GM12878 (cell line): ENCODE measurements around the gene KIF12. TPM values are rescaled to one million over a fixed set of nuclear protein-coding genes. Genes with fewer than 3 reads are reported as not detected.

Source experiments
- ATAC-seq: fragments of 200-7000 bp; cut with Tn5 transposase; 3 replicates; pipeline ENCODE4 v1.9.1; 2020; ENCODE audit warnings: mild to moderate bottlenecking, moderate library complexity
- BruUV-seq: library from RNA; stranded (reverse); fragments of 400-500 nt; replicated peaks from 2 replicates; lab custom pipeline; 2021; lab: Mats Ljungman, UMichigan
- CTCF ChIA-PET: fragments of 300-600 bp; sonication (Branson Sonifier 250); formaldehyde crosslinking; extraction: SDS; loops from one replicate; lab custom pipeline; 2021; ENCODE audit warnings: inconsistent platforms; lab: Yijun Ruan, JAX
- POLR2A ChIA-PET: fragments of 350-600 bp; formaldehyde crosslinking; extraction: SDS; loops from one replicate; lab custom pipeline; 2021; ENCODE audit warnings: inconsistent platforms; lab: Charles Lee
- RAD21 ChIA-PET: fragments of 300-600 bp; sonication (Branson Sonifier 250); formaldehyde crosslinking; loops from one replicate; lab custom pipeline; 2023; ENCODE audit warnings: antibody characterized with exemption; ENCODE audit not compliant: unreplicated experiment; lab: Charles Lee
- SMC1A ChIA-PET: fragments of 300-600 bp; sonication (Branson Sonifier 250); formaldehyde crosslinking; loops from one replicate; lab custom pipeline; 2023; ENCODE audit not compliant: unreplicated experiment, uncharacterized antibody; lab: Charles Lee
- DNase-seq: peaks from one replicate; pipeline ENCODE4 v3.0.0-alpha.2; 2011; ENCODE audit warnings: low read depth, low spot score
- FAIRE-seq: peaks from 3 replicates; lab custom pipeline; 2011; peaks lifted over from hg19 to GRCh38; lab: Jason Lieb, UNC
- H2AFZ ChIP-seq: 2 replicates; pipeline ENCODE4 v1.6.0; 2011; ENCODE audit warnings: low read depth, low read length, control low read depth; ENCODE audit not compliant: control insufficient read depth
- H3K27ac ChIP-seq: 2 replicates; pipeline ENCODE4 v1.5.1; 2011; ENCODE audit warnings: control low read depth; ENCODE audit not compliant: control insufficient read depth, insufficient read depth
- H3K27me3 ChIP-seq, 2 experiments: replicated peaks in 1 of 2; 2 replicates each; pipeline versions ENCODE4 v1.6.0 to v1.6.1; 2011; ENCODE audit warnings: low read length in 1 of 2; ENCODE audit not compliant: control insufficient read depth in 2 of 2, insufficient read depth in 2 of 2
- H3K36me3 ChIP-seq, 2 experiments: 2 replicates each; pipeline ENCODE4 v1.5.1; 2011; ENCODE audit warnings: low read length in 1 of 2; ENCODE audit not compliant: control insufficient read depth in 2 of 2, insufficient read depth in 2 of 2
- H3K4me1 ChIP-seq: 2 replicates; pipeline ENCODE4 v1.6.1; 2011; ENCODE audit warnings: mild to moderate bottlenecking, low read length, moderate library complexity, mixed read lengths; ENCODE audit not compliant: control insufficient read depth, insufficient read depth
- H3K4me2 ChIP-seq: 2 replicates; pipeline ENCODE4 v1.6.0; 2011; ENCODE audit warnings: control low read depth; ENCODE audit not compliant: control insufficient read depth, insufficient read depth
- H3K4me3 ChIP-seq: fragments of 200-600 bp; sonication (generic); 2 replicates; pipeline ENCODE4 v1.5.1; 2016
- H3K79me2 ChIP-seq: 2 replicates; pipeline ENCODE4 v1.6.0; 2011; ENCODE audit warnings: low read length; ENCODE audit not compliant: control insufficient read depth, insufficient read depth
- H3K9ac ChIP-seq: 2 replicates; pipeline ENCODE4 v1.8.0; 2011; ENCODE audit warnings: low read length, control low read depth, mixed read lengths; ENCODE audit not compliant: control insufficient read depth, insufficient read depth
- H3K9me3 ChIP-seq: replicated peaks from 3 replicates; pipeline ENCODE4 v1.5.1; 2011; ENCODE audit warnings: mild to moderate bottlenecking, low read length; ENCODE audit not compliant: control insufficient read depth, insufficient read depth
- H4K20me1 ChIP-seq: 2 replicates; pipeline ENCODE4 v1.6.0; 2011; ENCODE audit not compliant: control insufficient read depth, insufficient read depth
- BCL3 ChIP-seq: IDR thresholded peaks from 2 replicates; pipeline ENCODE4 v1.6.1; 2011; ENCODE audit warnings: borderline replicate concordance, low read depth, mild to moderate bottlenecking, moderate library complexity, low read length; ENCODE audit not compliant: insufficient read depth, poor library complexity, severe bottlenecking
- CBFB ChIP-seq: IDR thresholded peaks from 2 replicates; pipeline ENCODE4 v1.6.1; 2016; ENCODE audit warnings: antibody characterized with exemption, low read depth
- CHD2 ChIP-seq: IDR thresholded peaks from 2 replicates; pipeline ENCODE4 v1.6.1; 2011; ENCODE audit warnings: low read depth, low read length, improper control_type of control experiment, borderline replicate concordance
- DPF2 ChIP-seq: fragments of 450-650 bp; IDR thresholded peaks from 2 replicates; pipeline ENCODE4 v1.6.1; 2017; ENCODE audit warnings: mild to moderate bottlenecking
- IKZF1 ChIP-seq: fragments of 450-650 bp; conservative IDR thresholded peaks from 2 replicates; pipeline ENCODE4 v1.6.1; 2017; ENCODE audit warnings: antibody characterized with exemption, mild to moderate bottlenecking
- MTA2 ChIP-seq: fragments of 450-650 bp; IDR thresholded peaks from 2 replicates; pipeline ENCODE4 v1.6.1; 2016; ENCODE audit warnings: low read depth, mild to moderate bottlenecking, moderate library complexity
- MTA3 ChIP-seq: IDR thresholded peaks from 2 replicates; pipeline ENCODE4 v1.6.1; 2012; ENCODE audit warnings: low read length, inconsistent platforms, borderline replicate concordance
- NFYA ChIP-seq: IDR thresholded peaks from 2 replicates; pipeline ENCODE4 v1.6.1; 2011; ENCODE audit warnings: low read depth, mild to moderate bottlenecking, low read length, improper control_type of control experiment, borderline replicate concordance
- NR2F1 ChIP-seq: fragments of 450-650 bp; conservative IDR thresholded peaks from 2 replicates; pipeline ENCODE4 v1.6.1; 2017; ENCODE audit warnings: mild to moderate bottlenecking
- PAX5 ChIP-seq: IDR thresholded peaks from 2 replicates; pipeline ENCODE4 v1.6.1; 2011; ENCODE audit warnings: low read depth, low read length, borderline replicate concordance
- PML ChIP-seq: IDR thresholded peaks from 2 replicates; pipeline ENCODE4 v1.6.1; 2012; ENCODE audit warnings: low read length, inconsistent platforms
- REST ChIP-seq: IDR thresholded peaks from 2 replicates; pipeline ENCODE4 v1.6.1; 2012; ENCODE audit warnings: mild to moderate bottlenecking, low read depth, low read length
- SMAD1 ChIP-seq: fragments of 450-650 bp; IDR thresholded peaks from 2 replicates; pipeline ENCODE4 v1.6.1; 2018; ENCODE audit warnings: mild to moderate bottlenecking, low read depth; ENCODE audit not compliant: partially characterized antibody
- TBL1XR1 ChIP-seq: IDR thresholded peaks from 2 replicates; pipeline ENCODE4 v1.6.1; 2012; ENCODE audit warnings: low read depth, low read length, improper control_type of control experiment
- ZNF384 ChIP-seq: IDR thresholded peaks from 2 replicates; pipeline ENCODE4 v1.6.1; 2012; ENCODE audit warnings: low read depth, mild to moderate bottlenecking, low read length, improper control_type of control experiment, borderline replicate concordance
- ZNF622 ChIP-seq: fragments of 450-650 bp; IDR thresholded peaks from 2 replicates; pipeline ENCODE4 v1.6.1; 2017; ENCODE audit warnings: mild to moderate bottlenecking, inconsistent platforms
- ZNF687 ChIP-seq: fragments of 450-650 bp; IDR thresholded peaks from 2 replicates; pipeline ENCODE4 v1.6.1; 2017; ENCODE audit warnings: mild to moderate bottlenecking, moderate library complexity
- WGBS: methylation state at CpG from one replicate; pipeline ENCODE4 v1.1.6; 2016; ENCODE audit warnings: low lambda C conversion rate; ENCODE audit not compliant: insufficient replicate concordance, insufficient coverage; ENCODE audit errors: missing lambda C conversion rate; 5-methylcytosine and 5-hydroxymethylcytosine counted together
- in situ Hi-C: fragments of 300-500 bp; cut with MboI; formaldehyde crosslinking; loops from 9 replicates; pipeline ENCODE4 v1.14.3; 2018; ENCODE audit warnings: mixed read lengths
- intact Hi-C: fragments of 100-400 bp; cut with micrococcal nuclease; formaldehyde crosslinking; loops from one replicate; pipeline ENCODE4 v1.14.2; 2022; ENCODE audit not compliant: unreplicated experiment
- polyA plus RNA-seq, 11 experiments: library from polyadenylated mRNA; depleted of rRNA in 4 of 11; unstranded in 6 of 11; stranded (reverse) in 5 of 11; fragments of >200 nt; fragmentation: Nextera tagmentation in 4 of 11; fragmentation: Illumina TruSeq in 1 of 11; extraction: Ambion mirVana in 4 of 11; extraction: Trizol in 1 of 11; gene quantifications; 1 replicate in 1 of 11; 2 replicates in 10 of 11; pipeline versions ENCODE4 v1.2.1 to v1.2.3, GENCODE V29; 2011 to 2016; ENCODE audit warnings: inconsistent platforms in 2 of 11, missing spikeins in 2 of 11, low read depth in 1 of 11
- total RNA-seq, 4 experiments: library from RNA; depleted of rRNA in 3 of 4; stranded (reverse); fragments of >200 nt in 3 of 4; fragmentation: Illumina TruSeq in 1 of 4; extraction: Trizol in 1 of 4; gene quantifications; 2 replicates each; pipeline versions ENCODE4 v1.2.1 to v1.2.3, GENCODE V29; 2013 to 2021

Gene KIF12
- total and polyA plus RNA-seq, 10 of the 15 experiments (the other 5 are each of a cell fraction or from before 2014, with no cell fraction given) = not detected

GRCh38 chr9:114087721-114088120 is 11.4 kb downstream of the KIF12 start (continued):
- TF ChIP-seq IKZF1 = no peak
- no peak for TF ChIP-seq NR2F1
- no peak for TF ChIP-seq SMAD1
- TF ChIP-seq TBL1XR1 = no peak
- TF ChIP-seq MTA2 = no peak
- TF ChIP-seq CHD2 = no peak
- no peak for TF ChIP-seq PAX5
- no peak for TF ChIP-seq DPF2
- TF ChIP-seq ZNF622 = no peak

GRCh38 chr9:114086607-114087006 is 12.5 kb downstream of the KIF12 start:
- BruUV-seq = no TSS peak
- no peaks in the 10 kb centered on the region for H3K36me3 ChIP-seq
- H3K4me1 ChIP-seq = no peaks in the 10 kb centered on the region
- H4K20me1 ChIP-seq = no peaks in the 10 kb centered on the region
- no peak overlapping the region for H3K27ac ChIP-seq
- ChIA-PET SMC1A (no interaction called here), RAD21 (no interaction called here), CTCF (no interaction called here), POLR2A (no interaction called here)
- no peaks in the 10 kb centered on the region for H3K79me2 ChIP-seq
- H3K9ac ChIP-seq = no peak overlapping the region
- H2AFZ ChIP-seq = no peak overlapping the region
- 0% methylated on average over 4 of the region's 4 CpGs for WGBS
- FAIRE-seq (no peak), ATAC-seq (no peak), DNase-seq (no peak)
- in situ Hi-C loops = loop anchor here (25.0 kb wide), 1 partner anchor 201 kb away; no protein-coding TSS in a partner anchor
- peaks cover 0 to 5% of the 10 kb centered on the region in 2 experiments; a peak in 3 of 4 replicates for H3K27me3 ChIP-seq
- intact Hi-C loops = no loop called here
- no peak overlapping the region for H3K4me3 ChIP-seq
- H3K9me3 ChIP-seq = no peaks in the 10 kb centered on the region
- no peak overlapping the region for H3K4me2 ChIP-seq
- TF ChIP-seq ZNF687 = no peak
- no peak for TF ChIP-seq NFYA
- TF ChIP-seq REST = no peak
- TF ChIP-seq MTA3 = no peak
- TF ChIP-seq BCL3 = no peak
- TF ChIP-seq CBFB = no peak
- no peak for TF ChIP-seq PML
- TF ChIP-seq ZNF384 = no peak
